Esophagus (tissue), 2 donors: ENCODE results near the gene FBXO41. TPM values are rescaled to one million over a fixed set of nuclear protein-coding genes. Genes with fewer than 3 reads are reported as not detected.
A peak's percentile ranks its signal among the peaks of the same experiment; 100 is the strongest.

Source experiments
- H3K27ac ChIP-seq, 2 donors: one replicate each; pipeline ENCODE4 v1.5.1; 2013; ENCODE audit warnings: low read depth in 2 of 2, mild to moderate bottlenecking in 2 of 2, inconsistent platforms in 1 of 2, low read length in 1 of 2, moderate library complexity in 1 of 2
- H3K27me3 ChIP-seq, 2 donors: one replicate each; pipeline ENCODE4 v1.6.1; 2013; ENCODE audit warnings: low read length in 2 of 2, control low read depth in 1 of 2, mild to moderate bottlenecking in 1 of 2; ENCODE audit not compliant: insufficient read depth in 2 of 2, control insufficient read depth in 1 of 2
- H3K36me3 ChIP-seq, 2 donors: one replicate each; pipeline ENCODE4 v1.6.1; 2013; ENCODE audit warnings: low read length in 1 of 2; ENCODE audit not compliant: control insufficient read depth in 2 of 2, insufficient read depth in 2 of 2
- H3K4me1 ChIP-seq, 2 donors: one replicate each; pipeline ENCODE4 v1.6.1; 2013; ENCODE audit warnings: low read length in 1 of 2; ENCODE audit not compliant: control insufficient read depth in 2 of 2, insufficient read depth in 2 of 2
- H3K4me3 ChIP-seq, 2 donors: one replicate each; pipeline ENCODE4 v1.5.1; 2013; ENCODE audit warnings: low read length in 2 of 2, mild to moderate bottlenecking in 2 of 2, low read depth in 1 of 2, moderate library complexity in 1 of 2
- H3K9me3 ChIP-seq, 2 donors: one replicate each; pipeline ENCODE4 v1.6.1; 2013; ENCODE audit warnings: mild to moderate bottlenecking in 2 of 2, low read depth in 1 of 2, low read length in 1 of 2, moderate library complexity in 1 of 2; ENCODE audit not compliant: control insufficient read depth in 2 of 2, insufficient read depth in 1 of 2
- WGBS, 2 donors: extraction: QIAGEN DNeasy Blood & Tissue Kit; methylation state at CpG; one replicate each; pipeline ENCODE4 v1.1.7; 2013; 5-methylcytosine and 5-hydroxymethylcytosine counted together
- polyA plus RNA-seq, 2 donors: library from polyadenylated mRNA; stranded (reverse); fragments of 200-250 nt; gene quantifications; one replicate each; pipeline ENCODE4 v1.2.3, GENCODE V29; 2013
- donor health status: healthy with polysubstance abuse.
- donor health status: Bipolar disorder and iron deficiency.

FBXO41 gene
- polyA plus RNA-seq, 2 donors = 0.72 to 0.92 TPM

DNA sequence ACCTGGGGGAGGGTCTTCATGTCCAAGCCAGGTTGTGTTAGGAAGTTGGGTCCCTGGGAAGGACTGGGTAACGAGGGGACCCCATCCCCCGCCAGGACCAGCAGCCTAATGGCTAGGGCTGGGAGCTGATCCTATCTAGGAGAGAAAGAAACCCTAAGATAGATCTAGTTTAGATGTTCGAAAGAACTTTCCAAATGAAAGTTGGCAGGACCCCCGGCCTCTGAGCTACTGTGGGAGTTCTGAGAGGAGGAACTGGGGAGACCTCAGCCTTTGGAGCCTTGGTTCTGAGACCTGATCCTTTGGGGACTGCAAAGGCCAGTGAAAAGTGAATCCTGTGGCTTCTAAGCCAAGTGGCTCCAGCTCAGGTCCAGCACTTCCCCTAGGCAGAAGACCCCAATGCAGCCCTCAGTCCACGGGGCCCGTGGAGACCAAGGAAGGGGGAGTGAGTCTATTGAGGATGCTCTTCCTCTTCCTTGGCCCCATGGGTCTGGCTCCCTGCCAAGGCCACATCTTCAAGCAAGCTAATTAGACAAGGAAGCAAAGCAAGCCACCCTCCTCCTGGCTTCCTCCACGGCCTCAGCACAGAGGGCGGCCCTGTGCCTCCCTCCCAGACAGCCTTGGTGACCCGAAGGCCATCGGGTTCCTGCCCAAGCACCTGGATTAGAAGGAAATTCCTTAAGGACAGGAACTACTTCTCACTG is 26.7 kb downstream of the FBXO41 start:
- H3K4me3 ChIP-seq = no peak overlapping the region
- no peak overlapping the region for H3K27ac ChIP-seq
- peaks cover 9 to 14% of the 10 kb centered on the region in 2 donors for H3K36me3 ChIP-seq
- no peaks in the 10 kb centered on the region for H3K9me3 ChIP-seq
- peaks cover 0 to 2% of the 10 kb centered on the region in 2 donors for H3K4me1 ChIP-seq
- WGBS, 2 donors = 68 to 69% methylated on average over 10 of the region's 10 CpGs
- no peaks in the 10 kb centered on the region for H3K27me3 ChIP-seq

DNA sequence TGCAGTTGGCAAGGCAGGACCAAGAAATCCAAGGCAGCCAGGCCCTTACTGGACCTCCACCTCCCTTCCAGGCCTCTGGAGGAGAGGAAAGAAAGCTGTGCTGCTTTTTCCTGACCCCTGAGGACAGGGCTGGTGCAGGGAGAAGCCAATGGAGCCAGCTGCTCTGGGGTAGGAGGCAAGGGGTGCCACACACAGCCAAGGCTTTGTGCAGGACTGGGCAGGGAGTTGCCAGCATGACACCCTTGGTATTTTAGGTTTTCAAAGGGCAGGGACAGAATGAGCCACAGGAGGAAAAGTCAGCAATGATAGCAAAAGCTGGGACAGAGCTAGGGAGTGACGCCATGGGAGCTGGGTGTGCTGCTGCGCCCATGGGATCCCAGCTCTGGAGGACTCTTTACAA is 27.3 kb downstream of the FBXO41 start:
- no peaks in the 10 kb centered on the region for H3K9me3 ChIP-seq
- H3K27me3 ChIP-seq = no peaks in the 10 kb centered on the region
- no peak overlapping the region for H3K4me3 ChIP-seq
- H3K27ac ChIP-seq = no peak overlapping the region
- WGBS, 2 donors = 93 to 95% methylated on average over 2 of the region's 2 CpGs
- H3K36me3 ChIP-seq = peaks cover 11 to 17% of the 10 kb centered on the region in 2 donors
- H3K4me1 ChIP-seq = peaks cover 0 to 2% of the 10 kb centered on the region in 2 donors

DNA sequence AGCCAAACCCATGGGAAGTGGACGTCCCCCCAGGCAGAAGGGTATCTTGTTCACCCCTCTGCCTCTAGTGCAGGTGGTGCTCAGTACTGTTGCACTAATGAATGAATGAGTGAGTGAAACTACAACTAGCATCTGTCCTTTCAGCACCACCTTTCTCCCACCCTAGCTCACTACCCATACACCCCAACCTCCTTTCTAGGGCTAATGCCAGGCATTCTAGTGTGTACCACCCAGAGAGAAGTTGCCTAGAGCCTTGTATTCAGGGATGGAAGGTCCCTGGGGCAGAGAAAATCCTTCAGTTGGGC is 27.7 kb downstream of the FBXO41 start:
- WGBS, 2 donors = 54 to 75% methylated on average over 1 of the region's 1 CpG
- peaks cover 0 to 2% of the 10 kb centered on the region in 2 donors for H3K4me1 ChIP-seq
- no peaks in the 10 kb centered on the region for H3K27me3 ChIP-seq
- no peak overlapping the region for H3K4me3 ChIP-seq
- H3K36me3 ChIP-seq = peaks cover 11 to 17% of the 10 kb centered on the region in 2 donors
- no peaks in the 10 kb centered on the region for H3K9me3 ChIP-seq
- no peak overlapping the region for H3K27ac ChIP-seq

DNA sequence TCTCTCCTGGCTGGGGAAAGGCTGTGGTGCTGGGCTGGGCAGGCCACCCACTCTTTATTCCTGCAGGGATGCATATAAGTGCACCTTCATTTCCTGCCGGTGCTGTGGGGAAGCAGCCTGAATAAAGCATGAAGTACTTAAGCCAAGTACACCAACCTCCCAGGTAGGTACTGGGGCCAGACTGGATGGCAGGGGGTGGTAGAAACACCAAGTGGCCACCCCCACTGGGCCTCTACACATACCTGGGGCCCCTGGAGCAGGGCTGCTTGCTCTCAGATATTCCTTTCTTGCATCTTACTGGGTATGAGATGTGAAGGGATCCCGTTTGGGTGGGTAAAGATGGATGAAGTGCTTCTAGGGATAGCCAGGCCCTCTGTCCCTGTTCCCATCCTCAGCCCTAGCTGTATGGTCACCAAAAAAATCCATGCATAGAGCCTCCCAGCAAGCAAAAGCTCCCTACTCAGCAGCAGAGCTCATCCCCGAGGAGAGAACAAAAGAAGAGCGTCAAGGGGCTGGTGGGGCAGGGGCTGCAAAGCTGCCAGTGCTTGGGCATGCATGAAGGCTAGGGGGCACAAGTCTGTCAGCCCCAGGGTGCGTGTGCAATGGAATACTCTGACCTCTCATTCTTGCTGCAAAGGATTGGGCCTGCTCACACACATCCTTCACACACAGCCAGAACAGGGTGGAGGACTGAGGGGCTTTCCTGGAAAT is 28.2 kb downstream of the FBXO41 start:
- no peak overlapping the region for H3K27ac ChIP-seq
- H3K4me3 ChIP-seq = no peak overlapping the region
- 70 to 71% methylated on average over 5 of the region's 5 CpGs for WGBS, 2 donors
- H3K36me3 ChIP-seq = peaks cover 13 to 21% of the 10 kb centered on the region in 2 donors
- no peaks in the 10 kb centered on the region for H3K9me3 ChIP-seq
- peaks cover 0 to 2% of the 10 kb centered on the region in 2 donors for H3K4me1 ChIP-seq
- no peaks in the 10 kb centered on the region for H3K27me3 ChIP-seq

DNA sequence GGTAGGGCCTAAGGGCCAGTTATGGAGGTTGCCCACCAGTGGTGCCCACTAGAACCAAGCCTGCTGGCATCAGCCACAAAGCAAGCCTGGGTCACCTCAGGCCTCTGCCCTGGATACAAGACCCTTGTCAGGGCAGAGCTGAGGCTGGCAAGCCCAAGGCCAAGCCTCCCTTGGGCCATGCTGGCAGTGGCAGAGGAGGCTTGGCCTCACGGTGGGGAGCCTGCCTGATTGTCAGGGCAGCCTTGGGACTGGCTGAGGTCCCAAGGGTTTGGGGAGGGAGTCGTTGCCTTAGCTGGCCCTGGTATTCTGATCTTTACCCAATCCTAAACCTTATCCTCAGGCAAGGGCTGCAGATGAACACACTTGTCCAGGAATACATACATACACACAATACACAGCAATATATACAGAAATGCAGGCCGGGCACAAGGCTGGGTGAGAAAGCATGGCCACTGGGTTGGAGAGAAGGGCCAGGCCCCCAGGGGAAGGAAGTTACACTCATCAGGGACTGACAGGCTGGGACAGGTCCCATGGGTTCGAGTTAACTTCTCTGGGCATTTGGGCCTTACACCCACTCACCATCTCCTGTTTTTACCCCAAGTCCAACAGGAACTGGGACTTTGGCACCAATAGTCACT is 29.2 kb downstream of the FBXO41 start:
- no peak overlapping the region for H3K27ac ChIP-seq
- H3K27me3 ChIP-seq = no peaks in the 10 kb centered on the region
- peaks cover 15 to 28% of the 10 kb centered on the region in 2 donors for H3K36me3 ChIP-seq
- H3K4me1 ChIP-seq = peaks cover 0 to 2% of the 10 kb centered on the region in 2 donors
- WGBS, 2 donors = 37 to 38% methylated on average over 4 of the region's 4 CpGs
- H3K4me3 ChIP-seq = no peak overlapping the region
- H3K9me3 ChIP-seq = no peaks in the 10 kb centered on the region

DNA sequence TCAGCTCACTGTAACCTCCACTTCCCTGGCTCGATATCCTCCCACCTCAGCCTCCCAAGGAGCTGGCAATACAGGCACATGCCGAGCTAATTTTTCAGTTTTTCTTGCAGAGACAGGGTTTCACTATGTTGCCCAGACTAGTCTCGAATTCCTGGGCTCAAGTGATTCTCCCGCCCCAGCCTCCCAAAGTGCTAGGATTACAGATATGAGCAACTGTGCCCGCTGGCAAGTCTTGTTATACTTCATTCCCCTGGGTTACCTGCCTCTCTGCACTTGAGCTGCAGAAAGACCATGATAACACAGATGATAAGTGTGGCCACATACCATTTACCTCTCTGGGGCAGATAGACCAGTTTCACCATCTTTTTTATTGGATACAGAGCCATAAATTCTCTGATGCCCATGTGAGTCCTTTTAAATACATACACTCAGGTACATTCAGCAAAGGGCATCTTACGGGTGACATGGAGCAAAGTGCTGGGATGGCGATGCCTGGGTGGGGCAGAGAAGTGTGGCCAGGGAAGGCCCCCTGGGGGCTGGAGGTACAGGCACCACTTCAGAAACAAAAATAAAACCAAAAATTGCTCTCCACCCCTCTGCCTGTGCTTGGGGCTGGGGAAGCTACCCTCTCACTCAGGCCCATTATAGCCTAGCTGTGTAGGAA is 29.8 kb downstream of the FBXO41 start:
- no peaks in the 10 kb centered on the region for H3K27me3 ChIP-seq
- peak overlapping the region in 1 of 2 donors; percentile 65 for H3K27ac ChIP-seq
- H3K36me3 ChIP-seq = peaks cover 15 to 35% of the 10 kb centered on the region in 2 donors
- no peak overlapping the region for H3K4me3 ChIP-seq
- no peaks in the 10 kb centered on the region for H3K9me3 ChIP-seq
- peaks cover 0 to 2% of the 10 kb centered on the region in 2 donors for H3K4me1 ChIP-seq
- 79 to 86% methylated on average over 7 of the region's 7 CpGs for WGBS, 2 donors

DNA sequence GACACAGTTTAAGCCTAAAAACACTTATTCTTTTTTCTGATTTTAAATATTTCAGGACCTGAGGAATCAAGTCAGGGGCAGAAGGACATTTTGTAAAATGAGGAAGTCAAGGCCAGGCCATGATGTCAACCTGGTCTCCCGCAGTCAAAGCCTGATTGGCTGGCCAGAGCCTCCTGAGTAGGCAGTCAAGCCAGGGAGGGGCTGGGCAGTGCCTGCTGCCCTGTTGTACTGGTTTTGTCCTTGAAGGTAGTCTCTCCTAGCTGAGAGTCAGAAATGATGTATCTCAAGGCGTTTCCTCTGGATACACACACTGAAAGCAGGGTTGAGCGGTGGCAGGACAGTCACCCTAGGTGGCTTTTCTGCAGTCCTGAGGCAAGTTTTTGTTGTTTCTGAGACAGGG is 30.4 kb downstream of the FBXO41 start:
- WGBS, 2 donors = 80 to 81% methylated on average over 3 of the region's 3 CpGs
- Histone ChIP-seq H3K27me3 (no peaks in the 10 kb centered on the region), H3K4me1 (peaks cover 0 to 2% of the 10 kb centered on the region in 2 donors), H3K36me3 (peaks cover 15 to 35% of the 10 kb centered on the region in 2 donors), H3K27ac (peak overlapping the region in 1 of 2 donors; percentile 65), H3K9me3 (no peaks in the 10 kb centered on the region), H3K4me3 (no peak overlapping the region)

DNA sequence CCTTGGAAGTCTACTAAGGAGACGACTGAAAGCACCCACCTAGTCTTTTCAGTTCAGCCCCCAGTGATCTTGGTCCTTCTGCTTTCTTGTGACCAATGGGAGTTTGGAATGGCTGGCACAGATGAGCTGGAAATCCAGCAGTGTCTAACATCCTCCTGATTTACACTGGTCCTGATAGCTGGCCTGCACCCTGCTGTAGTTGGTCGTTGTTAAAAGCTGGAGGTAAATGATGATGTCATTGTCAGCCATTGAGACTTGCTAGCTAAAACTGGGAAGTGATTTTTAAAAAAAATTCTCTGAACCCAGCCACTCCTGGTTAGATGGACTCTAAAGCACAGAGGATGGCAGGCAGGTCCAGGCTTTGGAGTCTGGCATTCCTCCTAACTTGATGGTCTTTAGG is 30.9 kb downstream of the FBXO41 start:
- Histone ChIP-seq H3K36me3 (peaks cover 15 to 38% of the 10 kb centered on the region in 2 donors), H3K9me3 (no peaks in the 10 kb centered on the region), H3K27me3 (no peaks in the 10 kb centered on the region), H3K4me1 (peaks cover 0 to 2% of the 10 kb centered on the region in 2 donors), H3K27ac (peak overlapping the region in 1 of 2 donors; percentile 54), H3K4me3 (no peak overlapping the region)
- 68 to 72% methylated on average over 2 of the region's 2 CpGs for WGBS, 2 donors

DNA sequence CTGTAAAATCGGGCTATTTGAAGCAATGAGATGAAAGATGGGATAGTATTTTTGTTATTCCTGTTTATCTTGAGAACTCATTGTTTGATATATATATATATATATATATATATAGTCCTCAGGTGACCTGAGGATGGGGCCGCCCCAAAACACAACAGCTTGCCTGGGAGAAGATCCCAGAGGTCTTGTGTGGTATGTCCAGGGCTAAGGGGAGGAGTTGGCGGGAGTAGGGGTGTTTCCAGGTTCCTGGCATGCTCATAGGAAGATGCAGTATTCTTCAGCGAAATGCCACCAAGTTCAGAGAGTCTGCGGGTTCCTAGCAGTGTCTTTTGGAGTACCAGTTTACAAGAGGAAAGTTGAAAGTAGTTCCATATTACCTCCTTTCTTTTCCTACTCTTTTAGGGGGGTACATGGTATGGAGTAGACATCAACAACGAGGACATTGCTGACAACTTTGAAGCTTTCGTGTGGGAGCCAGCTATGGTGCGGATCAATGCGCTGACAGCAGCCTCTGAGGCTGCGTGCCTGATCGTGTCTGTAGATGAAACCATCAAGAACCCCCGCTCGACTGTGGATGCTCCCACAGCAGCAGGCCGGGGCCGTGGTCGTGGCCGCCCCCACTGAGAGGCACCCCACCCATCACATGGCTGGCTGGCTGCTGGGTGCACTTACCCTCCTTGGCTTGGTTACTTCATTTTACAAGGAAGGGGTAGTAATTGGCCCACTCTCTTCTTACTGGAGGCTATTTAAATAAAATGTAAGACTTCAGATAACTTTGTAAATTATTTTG is 31.8 kb downstream of the FBXO41 start:
- WGBS, 2 donors = 78 to 85% methylated on average over 17 of the region's 17 CpGs
- H3K36me3 ChIP-seq = peaks cover 23 to 43% of the 10 kb centered on the region in 2 donors
- no peak overlapping the region for H3K27ac ChIP-seq
- H3K27me3 ChIP-seq = no peaks in the 10 kb centered on the region
- H3K9me3 ChIP-seq = no peaks in the 10 kb centered on the region
- peaks cover 0 to 2% of the 10 kb centered on the region in 2 donors for H3K4me1 ChIP-seq
- no peak overlapping the region for H3K4me3 ChIP-seq
